HEK293 (cell line): ENCODE data around the gene ZNF200.

ENCODE experiments used
- CTCF ChIP-seq: fragments of 450-650 bp; formaldehyde crosslinking; IDR thresholded peaks from 2 replicates; pipeline ENCODE4 v1.5.1; 2016; ENCODE audit warnings: missing biosample characterization, missing genetic modification characterization
- SETDB1 ChIP-seq: IDR thresholded peaks from one replicate; pipeline ENCODE4 v1.6.1; 2017; ENCODE audit warnings: mild to moderate bottlenecking, low read length, moderate library complexity, mixed read lengths; ENCODE audit not compliant: insufficient read length
- YY1 ChIP-seq: fragments of 450-650 bp; formaldehyde crosslinking; IDR thresholded peaks from 2 replicates; pipeline ENCODE4 v1.5.1; 2018; ENCODE audit warnings: missing biosample characterization, missing genetic modification characterization
- ZNF16 ChIP-seq: fragments of 450-650 bp; formaldehyde crosslinking; IDR thresholded peaks from 2 replicates; pipeline ENCODE4 v1.5.1; 2016; ENCODE audit warnings: low read depth, missing biosample characterization, missing genetic modification characterization
- ZNF211 ChIP-seq: fragments of 450-650 bp; formaldehyde crosslinking; IDR thresholded peaks from 2 replicates; pipeline ENCODE4 v1.5.1; 2016; ENCODE audit warnings: low read depth, missing biosample characterization, missing genetic modification characterization
- ZNF423 ChIP-seq: fragments of 450-650 bp; formaldehyde crosslinking; IDR thresholded peaks from 2 replicates; pipeline ENCODE4 v1.5.1; 2016; ENCODE audit warnings: missing biosample characterization, missing genetic modification characterization
- ZNF510 ChIP-seq: fragments of 450-650 bp; formaldehyde crosslinking; IDR thresholded peaks from 2 replicates; pipeline ENCODE4 v1.5.1; 2018; ENCODE audit warnings: mild to moderate bottlenecking, missing genetic modification characterization, missing biosample characterization; ENCODE audit not compliant: insufficient replicate concordance
- ZNF596 ChIP-seq: fragments of 450-650 bp; IDR thresholded peaks from 2 replicates; pipeline ENCODE4 v1.5.0; 2018; ENCODE audit warnings: missing biosample characterization, mild to moderate bottlenecking, missing genetic modification characterization, moderate library complexity

GRCh38 chr16:3281222-3281820 is 46.4 kb upstream of the ZNF200 start:
- no peak for TF ChIP-seq CTCF (tag by site-specific recombination)
- no peak for TF ChIP-seq ZNF596 (tag by site-specific recombination)
- TF ChIP-seq SETDB1 = no peak
- no peak for TF ChIP-seq ZNF423
- TF ChIP-seq ZNF211 (tag by site-specific recombination) = no peak
- TF ChIP-seq YY1 (tag by site-specific recombination) = no peak
- no peak for TF ChIP-seq ZNF16 (tag by site-specific recombination)
- TF ChIP-seq ZNF510 = no peak
